ENCODE measurements around the gene PNPT1.

PNPT1 gene

GRCh38 chr2:55621802-55622201 is 71.8 kb downstream of the PNPT1 start:
- TF ChIP-seq, protein P1, sequence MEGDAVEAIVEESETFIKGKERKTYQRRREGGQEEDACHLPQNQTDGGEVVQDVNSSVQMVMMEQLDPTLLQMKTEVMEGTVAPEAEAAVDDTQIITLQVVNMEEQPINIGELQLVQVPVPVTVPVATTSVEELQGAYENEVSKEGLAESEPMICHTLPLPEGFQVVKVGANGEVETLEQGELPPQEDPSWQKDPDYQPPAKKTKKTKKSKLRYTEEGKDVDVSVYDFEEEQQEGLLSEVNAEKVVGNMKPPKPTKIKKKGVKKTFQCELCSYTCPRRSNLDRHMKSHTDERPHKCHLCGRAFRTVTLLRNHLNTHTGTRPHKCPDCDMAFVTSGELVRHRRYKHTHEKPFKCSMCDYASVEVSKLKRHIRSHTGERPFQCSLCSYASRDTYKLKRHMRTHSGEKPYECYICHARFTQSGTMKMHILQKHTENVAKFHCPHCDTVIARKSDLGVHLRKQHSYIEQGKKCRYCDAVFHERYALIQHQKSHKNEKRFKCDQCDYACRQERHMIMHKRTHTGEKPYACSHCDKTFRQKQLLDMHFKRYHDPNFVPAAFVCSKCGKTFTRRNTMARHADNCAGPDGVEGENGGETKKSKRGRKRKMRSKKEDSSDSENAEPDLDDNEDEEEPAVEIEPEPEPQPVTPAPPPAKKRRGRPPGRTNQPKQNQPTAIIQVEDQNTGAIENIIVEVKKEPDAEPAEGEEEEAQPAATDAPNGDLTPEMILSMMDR (IDR thresholded peaks at IDR 0.05; ENCODE audit: borderline replicate concordance, control extremely low read depth, extremely low read depth, insufficient read depth, missing control alignments): no peak
- DNase-seq (ENCODE audit: low spot score): no peak
- in situ Hi-C loops (cut with MboI; ENCODE audit: low sequenced_read_pairs, unreplicated experiment): no loop called here

DNA sequence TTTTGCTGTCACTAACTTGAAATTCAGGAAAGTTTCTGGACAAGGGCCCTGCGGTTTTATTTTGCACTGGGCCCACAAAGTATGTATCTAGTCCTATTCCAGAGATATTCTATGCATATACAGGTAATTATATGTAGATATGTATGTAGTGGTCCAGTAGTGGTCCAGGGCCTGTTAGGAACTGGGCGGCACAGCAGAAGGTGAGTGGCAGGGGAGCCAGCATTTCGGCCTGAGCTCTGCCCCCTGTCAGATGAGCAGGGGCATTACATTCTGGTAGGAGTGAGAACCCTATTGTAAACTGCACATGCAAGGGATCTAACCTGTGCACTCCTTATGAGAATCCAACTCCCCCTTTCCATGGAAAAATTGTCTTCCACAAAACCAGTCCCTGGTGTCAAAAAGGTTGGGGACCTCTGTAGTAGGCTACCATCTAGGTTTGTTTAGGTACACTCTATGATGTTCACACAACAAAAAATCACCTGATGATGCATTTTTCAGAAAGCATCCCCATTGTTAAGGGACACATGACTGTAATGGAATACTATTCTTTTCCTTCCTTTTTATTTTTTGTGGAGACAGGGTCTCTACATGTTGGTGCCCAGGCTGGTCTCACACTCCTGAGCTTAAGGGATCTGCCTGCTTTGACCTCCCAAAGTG is 73.4 kb downstream of the PNPT1 start:
- in situ Hi-C loops (cut with MboI; ENCODE audit: low sequenced_read_pairs, unreplicated experiment): no loop called here
- peak; percentile 23 for DNase-seq (ENCODE audit: low spot score)
- TF ChIP-seq, protein P1 (IDR thresholded peaks at IDR 0.05; ENCODE audit: borderline replicate concordance, control extremely low read depth, extremely low read depth, insufficient read depth, missing control alignments): peak; percentile 47

DNA sequence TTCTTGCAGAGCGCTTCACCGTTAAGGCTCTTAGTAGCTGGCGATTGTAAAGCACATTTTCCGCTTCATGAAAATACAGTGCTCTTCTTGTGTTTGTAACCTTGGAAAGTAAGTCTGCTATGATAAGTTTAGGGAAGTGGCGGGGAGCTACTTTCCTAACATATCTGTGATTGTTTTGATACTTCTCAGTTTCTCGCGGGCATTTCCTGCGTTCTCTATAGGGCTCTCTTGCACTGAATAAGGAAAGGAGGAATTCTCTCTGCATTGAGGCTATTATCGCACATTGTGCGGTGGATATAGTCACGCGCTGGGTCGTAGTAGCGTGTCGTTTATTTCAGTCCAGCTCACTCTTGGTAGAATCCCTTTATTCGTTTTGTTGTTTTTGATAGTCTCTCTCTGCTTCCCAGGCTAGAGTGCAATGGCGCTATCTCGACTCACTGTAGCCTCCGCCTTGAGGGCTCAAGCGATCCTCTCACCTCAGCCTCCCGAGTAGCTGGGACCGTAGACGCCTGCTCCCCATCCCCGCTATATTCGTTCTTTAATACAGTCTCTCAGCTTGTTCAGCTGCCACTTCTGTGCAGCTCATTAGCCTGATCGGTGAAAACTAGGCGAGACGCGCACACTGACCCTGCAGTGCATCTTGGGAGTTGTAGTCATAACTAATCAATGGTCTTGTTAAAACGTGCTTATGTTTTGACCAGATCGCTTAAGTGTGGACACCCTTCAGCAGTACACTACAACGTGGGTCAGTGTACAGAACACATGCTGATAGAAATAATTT is 75.2 kb downstream of the PNPT1 start:
- DNase-seq (ENCODE audit: low spot score): peak; percentile 76
- in situ Hi-C loops (cut with MboI; ENCODE audit: low sequenced_read_pairs, unreplicated experiment): no loop called here
- TF ChIP-seq, protein P1 (IDR thresholded peaks at IDR 0.05; ENCODE audit: borderline replicate concordance, control extremely low read depth, extremely low read depth, insufficient read depth, missing control alignments): no peak

- in situ Hi-C loops (cut with MboI; ENCODE audit: low sequenced_read_pairs, unreplicated experiment): no loop called here
- no peak for DNase-seq (ENCODE audit: low spot score)
- TF ChIP-seq, protein P1 (IDR thresholded peaks at IDR 0.05; ENCODE audit: borderline replicate concordance, control extremely low read depth, extremely low read depth, insufficient read depth, missing control alignments): no peak
Observed at GRCh38 chr2:55618025-55618274, 75.7 kb downstream of the PNPT1 start.

DNA sequence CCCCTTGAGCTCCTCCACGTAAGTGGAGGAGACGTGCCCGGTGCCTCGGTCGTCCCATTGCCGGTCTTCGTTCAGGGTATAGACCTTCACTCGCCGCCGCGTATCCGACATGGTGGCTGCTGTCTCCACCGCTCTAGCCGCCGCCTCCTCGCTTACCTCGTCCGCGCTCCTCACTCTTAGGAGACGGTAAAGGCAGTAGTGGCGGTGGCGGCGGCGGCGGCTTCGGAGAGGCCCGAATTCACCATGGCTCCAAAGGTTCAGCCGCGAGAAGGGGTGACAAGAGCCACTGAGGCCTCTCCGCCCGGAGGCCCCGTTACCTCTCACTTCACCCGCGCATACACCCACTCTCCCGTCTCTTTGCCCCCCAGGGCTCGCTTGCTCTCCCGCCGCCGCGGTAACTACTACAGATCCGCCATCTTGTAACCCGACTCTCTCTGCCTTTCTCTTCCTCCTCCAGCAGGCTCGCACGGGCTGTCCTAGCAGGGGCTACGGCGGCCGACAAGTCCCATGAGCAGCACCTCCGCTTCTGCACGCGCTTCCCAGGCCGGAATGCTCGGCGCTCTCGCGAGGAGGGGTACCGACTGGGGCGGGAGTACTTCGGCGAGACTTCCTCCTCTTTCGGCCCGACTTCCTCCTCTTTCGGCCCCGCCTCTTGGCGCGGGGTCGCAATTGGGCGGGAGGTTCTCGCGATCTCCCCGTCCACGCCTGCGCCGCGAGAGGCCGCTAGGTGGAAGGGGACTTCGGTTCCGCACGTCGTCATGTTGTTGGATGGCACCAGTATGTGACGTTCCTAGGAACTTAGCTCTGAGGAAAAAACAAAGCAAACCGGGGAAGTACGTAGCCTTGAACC is 76.2 kb downstream of the PNPT1 start, which contains the start of gene PPP4R3B:
Gene PPP4R3B, minus strand, starts transcription at position 448 of the 850 bp plus-strand sequence. Its CDS starts 337 bp downstream, at position 111.
- DNase-seq (ENCODE audit: low spot score): peak; percentile 98
- TF ChIP-seq, protein P1 (IDR thresholded peaks at IDR 0.05; ENCODE audit: borderline replicate concordance, control extremely low read depth, extremely low read depth, insufficient read depth, missing control alignments): peak; percentile 18
- in situ Hi-C loops (cut with MboI; ENCODE audit: low sequenced_read_pairs, unreplicated experiment): no loop called here

GRCh38 chr2:55616551-55617174 is 77.0 kb downstream of the PNPT1 start:
- in situ Hi-C loops (cut with MboI; ENCODE audit: low sequenced_read_pairs, unreplicated experiment): no loop called here
- TF ChIP-seq, protein P1 (IDR thresholded peaks at IDR 0.05; ENCODE audit: borderline replicate concordance, control extremely low read depth, extremely low read depth, insufficient read depth, missing control alignments): no peak
- DNase-seq (ENCODE audit: low spot score): peak; percentile 41
